ENCODE measurements around the gene ERFL.
A peak's percentile ranks its signal among the peaks of the same experiment; 100 is the strongest.

ERFL gene

DNA sequence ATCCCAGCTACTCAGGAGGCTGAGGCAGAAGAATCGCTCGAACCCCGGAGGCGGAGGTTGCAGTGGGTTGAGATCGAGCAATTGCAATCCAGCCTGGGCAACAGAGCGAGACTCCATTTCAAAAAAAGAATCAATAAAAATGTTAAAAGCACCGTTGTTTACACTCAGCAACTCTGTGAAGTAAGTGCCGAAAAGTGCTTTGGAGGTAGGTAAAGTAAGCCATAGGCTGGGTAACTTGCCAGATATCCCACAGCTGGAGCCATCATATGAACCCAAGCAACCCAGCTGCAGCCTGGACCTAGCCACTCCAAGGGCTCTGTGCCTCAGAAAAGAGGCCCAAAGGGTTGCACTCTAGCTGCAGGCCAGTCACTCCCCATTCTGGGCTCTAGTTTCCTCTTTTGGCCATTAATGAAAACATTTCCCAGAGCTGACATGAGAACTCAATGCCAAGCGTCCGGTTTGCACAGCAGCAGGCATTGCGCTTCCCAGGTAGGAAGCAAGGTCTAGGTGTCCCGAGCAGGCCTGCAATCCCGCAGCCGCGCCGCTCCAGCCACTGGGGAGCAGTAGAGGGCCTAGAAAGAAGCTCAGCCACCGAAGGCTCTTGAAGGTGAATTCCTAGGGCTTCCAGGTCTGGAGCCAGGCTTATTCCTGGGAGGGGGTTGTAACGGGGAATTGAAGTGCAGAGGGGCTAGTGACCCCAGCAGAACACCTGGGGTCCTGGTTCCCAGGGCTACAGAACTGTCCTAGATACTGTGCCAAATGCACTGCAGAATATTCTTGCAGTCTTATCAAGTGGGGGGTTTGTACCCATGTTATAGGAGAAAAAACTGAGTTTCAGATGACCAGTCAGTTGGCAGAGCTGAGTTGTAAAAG is 55.2 kb downstream of the ERFL start:
- Histone ChIP-seq H3K9ac (no peak overlapping the region), H3K4me1 (ENCODE audit: low read depth, poor library complexity, severe bottlenecking) (peaks cover 70% of the 10 kb centered on the region), H3K36me3 (ENCODE audit: insufficient read depth) (peaks cover 14% of the 10 kb centered on the region; the same call in 1 of the 2 replicates), H2AFZ (ENCODE audit: low read depth) (no peak overlapping the region), H3K4me2 (no peak overlapping the region), H3K79me2 (ENCODE audit: insufficient read depth, low read depth) (peaks cover 6% of the 10 kb centered on the region; the same call in 1 of the 2 replicates), H3K27me3 (ENCODE audit: insufficient read depth, low read depth) (no peaks in the 10 kb centered on the region), H4K20me1 (ENCODE audit: insufficient read depth) (peaks cover 16% of the 10 kb centered on the region), H3K4me3 (IDR thresholded peaks at IDR 0.05; ENCODE audit: insufficient read depth, low read depth, low read length) (no peak overlapping the region), H3K27ac (no peak overlapping the region)
- TF ChIP-seq, protein P1, sequence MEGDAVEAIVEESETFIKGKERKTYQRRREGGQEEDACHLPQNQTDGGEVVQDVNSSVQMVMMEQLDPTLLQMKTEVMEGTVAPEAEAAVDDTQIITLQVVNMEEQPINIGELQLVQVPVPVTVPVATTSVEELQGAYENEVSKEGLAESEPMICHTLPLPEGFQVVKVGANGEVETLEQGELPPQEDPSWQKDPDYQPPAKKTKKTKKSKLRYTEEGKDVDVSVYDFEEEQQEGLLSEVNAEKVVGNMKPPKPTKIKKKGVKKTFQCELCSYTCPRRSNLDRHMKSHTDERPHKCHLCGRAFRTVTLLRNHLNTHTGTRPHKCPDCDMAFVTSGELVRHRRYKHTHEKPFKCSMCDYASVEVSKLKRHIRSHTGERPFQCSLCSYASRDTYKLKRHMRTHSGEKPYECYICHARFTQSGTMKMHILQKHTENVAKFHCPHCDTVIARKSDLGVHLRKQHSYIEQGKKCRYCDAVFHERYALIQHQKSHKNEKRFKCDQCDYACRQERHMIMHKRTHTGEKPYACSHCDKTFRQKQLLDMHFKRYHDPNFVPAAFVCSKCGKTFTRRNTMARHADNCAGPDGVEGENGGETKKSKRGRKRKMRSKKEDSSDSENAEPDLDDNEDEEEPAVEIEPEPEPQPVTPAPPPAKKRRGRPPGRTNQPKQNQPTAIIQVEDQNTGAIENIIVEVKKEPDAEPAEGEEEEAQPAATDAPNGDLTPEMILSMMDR (conservative IDR thresholded peaks at IDR 0.05; ENCODE audit: low read depth, low read length) = peak; percentile 71

DNA sequence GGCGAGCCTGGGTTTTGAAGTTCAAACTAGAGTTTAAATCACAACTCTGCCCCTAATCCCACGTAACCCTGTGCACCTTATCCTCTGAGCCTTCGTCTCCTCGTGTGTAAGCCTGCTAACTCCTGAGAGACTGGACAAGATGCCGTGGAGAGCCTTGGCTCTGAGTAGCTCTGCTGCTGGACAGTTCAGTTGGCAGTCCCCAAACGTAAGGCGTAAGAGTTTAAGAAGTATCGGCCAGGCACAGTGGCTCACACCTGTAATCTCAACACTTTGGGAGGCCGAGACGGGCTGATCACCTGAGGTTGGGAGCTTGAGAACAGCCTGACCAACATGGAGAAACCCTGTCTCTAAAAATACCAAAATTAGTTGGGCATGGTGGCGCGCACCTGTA is 55.9 kb downstream of the ERFL start:
- Histone ChIP-seq H3K27me3 (ENCODE audit: insufficient read depth, low read depth) (no peaks in the 10 kb centered on the region), H3K4me1 (ENCODE audit: low read depth, poor library complexity, severe bottlenecking) (peaks cover 72% of the 10 kb centered on the region), H3K9ac (no peak overlapping the region), H2AFZ (ENCODE audit: low read depth) (no peak overlapping the region), H3K27ac (no peak overlapping the region; the same call in 1 of the 2 replicates), H3K4me3 (IDR thresholded peaks at IDR 0.05; ENCODE audit: insufficient read depth, low read depth, low read length) (no peak overlapping the region), H3K36me3 (ENCODE audit: insufficient read depth) (peaks cover 14% of the 10 kb centered on the region; the same call in 1 of the 2 replicates), H4K20me1 (ENCODE audit: insufficient read depth) (peaks cover 20% of the 10 kb centered on the region), H3K79me2 (ENCODE audit: insufficient read depth, low read depth) (peaks cover 12% of the 10 kb centered on the region; the same call in 1 of the 2 replicates), H3K4me2 (no peak overlapping the region)
- TF ChIP-seq, protein P1 (conservative IDR thresholded peaks at IDR 0.05; ENCODE audit: low read depth, low read length) = no peak

- peak overlapping the region; percentile 42; the same call in 1 of the 2 replicates for H3K4me2 ChIP-seq
- H3K4me3 ChIP-seq (IDR thresholded peaks at IDR 0.05; ENCODE audit: insufficient read depth, low read depth, low read length) = no peak overlapping the region
- H2AFZ ChIP-seq (ENCODE audit: low read depth) = no peak overlapping the region
- peaks cover 14% of the 10 kb centered on the region; the same call in 1 of the 2 replicates for H3K36me3 ChIP-seq (ENCODE audit: insufficient read depth)
- H3K9ac ChIP-seq = no peak overlapping the region
- H3K4me1 ChIP-seq (ENCODE audit: low read depth, poor library complexity, severe bottlenecking) = peaks cover 72% of the 10 kb centered on the region
- H4K20me1 ChIP-seq (ENCODE audit: insufficient read depth) = peaks cover 20% of the 10 kb centered on the region
- peak overlapping the region; percentile 35; the same call in 1 of the 2 replicates for H3K27ac ChIP-seq
- H3K27me3 ChIP-seq (ENCODE audit: insufficient read depth, low read depth) = no peaks in the 10 kb centered on the region
- TF ChIP-seq, protein P1 (conservative IDR thresholded peaks at IDR 0.05; ENCODE audit: low read depth, low read length) = no peak
- peaks cover 18% of the 10 kb centered on the region; the same call in 1 of the 2 replicates for H3K79me2 ChIP-seq (ENCODE audit: insufficient read depth, low read depth)
Measured at GRCh38 chr19:41871573-41872383, 56.5 kb downstream of the ERFL start.

DNA sequence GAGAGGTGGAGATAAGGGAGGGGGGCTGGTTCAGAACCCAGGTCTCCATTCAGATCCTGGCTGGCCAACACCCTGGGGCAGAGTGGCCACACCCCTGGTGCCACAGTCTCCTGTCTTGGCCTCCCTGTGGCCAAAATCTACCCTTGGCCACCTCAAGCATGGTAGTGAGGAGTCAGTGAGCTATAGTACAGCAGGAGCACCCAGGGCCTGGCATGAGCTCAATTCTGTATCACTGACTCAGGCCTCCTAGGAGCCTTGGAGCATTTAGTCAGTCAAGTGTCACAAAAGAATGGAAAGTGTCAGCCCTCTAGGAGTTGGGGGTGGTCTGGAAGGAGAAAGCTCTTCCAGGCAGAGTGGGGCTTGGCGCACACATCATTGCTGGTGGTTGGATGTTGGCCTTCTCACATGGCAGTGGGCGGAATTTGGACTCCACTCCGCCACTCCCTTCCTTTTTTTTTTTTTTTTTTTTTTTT is 57.8 kb downstream of the ERFL start:
- no peak overlapping the region for H2AFZ ChIP-seq (ENCODE audit: low read depth)

More for the DNA sequence above, 57.8 kb downstream of the ERFL start:
- TF ChIP-seq, protein P1 (conservative IDR thresholded peaks at IDR 0.05; ENCODE audit: low read depth, low read length) = no peak
- H3K79me2 ChIP-seq (ENCODE audit: insufficient read depth, low read depth) = peaks cover 32% of the 10 kb centered on the region
- H3K4me1 ChIP-seq (ENCODE audit: low read depth, poor library complexity, severe bottlenecking) = peaks cover 79% of the 10 kb centered on the region
- no peaks in the 10 kb centered on the region for H3K27me3 ChIP-seq (ENCODE audit: insufficient read depth, low read depth)
- H4K20me1 ChIP-seq (ENCODE audit: insufficient read depth) = peaks cover 20% of the 10 kb centered on the region
- no peak overlapping the region for H3K9ac ChIP-seq
- H3K4me3 ChIP-seq (IDR thresholded peaks at IDR 0.05; ENCODE audit: insufficient read depth, low read depth, low read length) = no peak overlapping the region
- peaks cover 19% of the 10 kb centered on the region; the same call in 1 of the 2 replicates for H3K36me3 ChIP-seq (ENCODE audit: insufficient read depth)
- H3K27ac ChIP-seq = peak overlapping the region; percentile 19; the same call in 1 of the 2 replicates
- H3K4me2 ChIP-seq = peak overlapping the region; percentile 49; the same call in 1 of the 2 replicates

Data from KMS-11 (cell line).